A549 (cell line): ENCODE results near the gene CEP112. TPM values are rescaled to one million over a fixed set of nuclear protein-coding genes. Genes with fewer than 3 reads are reported as not detected.

Experiments
- ATAC-seq, 2 experiments: fragments of 200-7000 bp in 1 of 2; fragments of >200 bp in 1 of 2; cut with Nextera tagmentation in 1 of 2; cut with Tn5 transposase in 1 of 2; 3 replicates each; pipeline versions ENCODE4 v1.8.0 to v1.9.1; 2018 to 2020; ENCODE audit warnings: mild to moderate bottlenecking in 1 of 2, moderate library complexity in 1 of 2
- CTCF ChIA-PET: fragments of 300-600 bp; sonication (Branson Sonifier 250); formaldehyde crosslinking; extraction: SDS; loops from one replicate; lab custom pipeline; 2021; ENCODE audit warnings: antibody characterized with exemption, inconsistent platforms; lab: Yijun Ruan, JAX
- POLR2A ChIA-PET: fragments of 350-600 bp; formaldehyde crosslinking; extraction: SDS; loops from one replicate; lab custom pipeline; 2021; ENCODE audit warnings: antibody characterized with exemption, inconsistent platforms; lab: Yijun Ruan, JAX
- DNase-seq, 2 experiments: peaks; one replicate each; pipeline versions ENCODE4 v3.0.0 to v3.0.0-alpha.2; 2011 to 2016; ENCODE audit warnings: low read depth in 1 of 2, low spot score in 1 of 2
- FAIRE-seq: peaks from 2 replicates; lab custom pipeline; 2011; peaks lifted over from hg19 to GRCh38; lab: Jason Lieb, UNC
- H3K27ac ChIP-seq, 2 experiments: fragments of >200 bp; sonication (Bioruptor Twin); formaldehyde crosslinking; 3 replicates each; pipeline ENCODE4 v1.5.1; 2016 to 2017
- H3K4me1 ChIP-seq: fragments of >200 bp; sonication (Bioruptor Twin); formaldehyde crosslinking; 3 replicates; pipeline ENCODE4 v1.6.1; 2016
- H3K4me2 ChIP-seq: fragments of >200 bp; sonication (Bioruptor Twin); formaldehyde crosslinking; 3 replicates; pipeline ENCODE4 v1.6.1; 2016
- H3K4me3 ChIP-seq: fragments of >200 bp; sonication (Bioruptor Twin); formaldehyde crosslinking; 3 replicates; pipeline ENCODE4 v1.5.1; 2016
- H3K9me3 ChIP-seq: fragments of >200 bp; sonication (Bioruptor Twin); formaldehyde crosslinking; 3 replicates; pipeline ENCODE4 v1.6.1; 2016
- CHD4 ChIP-seq: fragments of 200-600 bp; sonication (generic); IDR thresholded peaks from 2 replicates; pipeline ENCODE4 v1.6.1; 2016; ENCODE audit warnings: antibody characterized with exemption, mild to moderate bottlenecking, borderline replicate concordance
- E2F6 ChIP-seq: IDR thresholded peaks from 2 replicates; pipeline ENCODE4 v1.6.1; 2012; ENCODE audit warnings: low read depth, borderline replicate concordance
- EHF ChIP-seq: fragments of 250-450 bp; sonication (Bioruptor Pico); IDR thresholded peaks from 2 replicates; pipeline ENCODE4 v1.5.0; 2020; ENCODE audit warnings: mild to moderate bottlenecking
- GATA3 ChIP-seq: IDR thresholded peaks from 2 replicates; pipeline ENCODE4 v1.6.1; 2012; ENCODE audit warnings: borderline replicate concordance
- HDAC2 ChIP-seq: fragments of 200-600 bp; sonication (generic); IDR thresholded peaks from 2 replicates; pipeline ENCODE4 v1.6.1; 2016
- JUN ChIP-seq, 2 experiments: fragments of >200 bp; sonication (Bioruptor Twin); formaldehyde crosslinking; IDR thresholded peaks; 2 replicates in 1 of 2; 3 replicates in 1 of 2; pipeline ENCODE4 v1.6.1; 2016 to 2017
- JUNB ChIP-seq: fragments of >200 bp; sonication (Bioruptor Twin); formaldehyde crosslinking; IDR thresholded peaks from 2 replicates; pipeline ENCODE4 v1.6.1; 2016
- KDM1A ChIP-seq: fragments of 200-600 bp; sonication (generic); IDR thresholded peaks from 2 replicates; pipeline ENCODE4 v1.6.1; 2016; ENCODE audit warnings: low read depth, mild to moderate bottlenecking
- MAFK ChIP-seq: fragments of 450-650 bp; IDR thresholded peaks from 2 replicates; pipeline ENCODE4 v1.6.1; 2014; ENCODE audit not compliant: partially characterized antibody
- MAZ ChIP-seq: fragments of 150-350 bp; IDR thresholded peaks from 2 replicates; pipeline ENCODE4 v1.6.1; 2014; ENCODE audit warnings: antibody characterized with exemption, low read depth, low read length, borderline replicate concordance
- NFE2L2 ChIP-seq: fragments of 150-350 bp; conservative IDR thresholded peaks from 2 replicates; pipeline ENCODE4 v1.6.1; 2014; ENCODE audit warnings: low read length
- NPAS2 ChIP-seq: fragments of 250-450 bp; sonication (Bioruptor Pico); IDR thresholded peaks from 2 replicates; pipeline ENCODE4 v1.8.0; 2022; ENCODE audit warnings: mild to moderate bottlenecking, moderate library complexity, borderline replicate concordance
- RFX5 ChIP-seq: fragments of 450-650 bp; IDR thresholded peaks from 2 replicates; pipeline ENCODE4 v1.7.1; 2014; ENCODE audit warnings: antibody characterized with exemption, mild to moderate bottlenecking, moderate library complexity
- SREBF2 ChIP-seq: fragments of 450-650 bp; IDR thresholded peaks from 2 replicates; pipeline ENCODE4 v1.6.1; 2014; ENCODE audit warnings: mild to moderate bottlenecking, moderate library complexity
- TFCP2L1 ChIP-seq: fragments of 250-450 bp; sonication (Bioruptor Pico); IDR thresholded peaks from 2 replicates; pipeline ENCODE4 v1.5.0; 2021; ENCODE audit warnings: mild to moderate bottlenecking
- USF2 ChIP-seq: fragments of 450-650 bp; IDR thresholded peaks from 2 replicates; pipeline ENCODE4 v1.6.1; 2014; ENCODE audit warnings: antibody characterized with exemption
- WGBS: methylation state at CpG from one replicate; pipeline ENCODE4 v1.1.6; 2017; ENCODE audit errors: missing lambda C conversion rate; 5-methylcytosine and 5-hydroxymethylcytosine counted together
- polyA plus RNA-seq, 4 experiments: library from polyadenylated mRNA; depleted of rRNA in 3 of 4; stranded (reverse); fragments of >200 nt; fragmentation: RNase III in 1 of 4; extraction: RNeasy Plus Mini Kit Qiagen cat#74134 plus additional on column Dnase treatment in 1 of 4; gene quantifications; 2 replicates in 3 of 4; 3 replicates in 1 of 4; pipeline ENCODE4 v1.2.3, GENCODE V29; 2011 to 2017
- TF ChIP-seq, protein P1 (sequence below): IDR thresholded peaks from 2 replicates; pipeline ENCODE4 v1.6.1; 2012
- TF ChIP-seq, protein P2 (sequence below): fragments of 250-450 bp; sonication (Bioruptor Pico); IDR thresholded peaks from 2 replicates; pipeline ENCODE4 v1.5.0; 2021; ENCODE audit warnings: mild to moderate bottlenecking, moderate library complexity, borderline replicate concordance
- TF ChIP-seq, protein P3 (sequence below): fragments of >200 bp; sonication (Bioruptor Twin); formaldehyde crosslinking; IDR thresholded peaks from 3 replicates; pipeline ENCODE4 v1.6.1; 2016
- TF ChIP-seq, protein P4 (sequence below): fragments of 200-600 bp; sonication (generic); IDR thresholded peaks from 2 replicates; pipeline ENCODE4 v1.6.1; 2016; ENCODE audit warnings: antibody characterized with exemption, mild to moderate bottlenecking, moderate library complexity

Gene CEP112
- polyA plus RNA-seq, 2 of the 4 experiments (the other 2 are of a cell fraction), result 9.6 to 15.2 TPM

DNA sequence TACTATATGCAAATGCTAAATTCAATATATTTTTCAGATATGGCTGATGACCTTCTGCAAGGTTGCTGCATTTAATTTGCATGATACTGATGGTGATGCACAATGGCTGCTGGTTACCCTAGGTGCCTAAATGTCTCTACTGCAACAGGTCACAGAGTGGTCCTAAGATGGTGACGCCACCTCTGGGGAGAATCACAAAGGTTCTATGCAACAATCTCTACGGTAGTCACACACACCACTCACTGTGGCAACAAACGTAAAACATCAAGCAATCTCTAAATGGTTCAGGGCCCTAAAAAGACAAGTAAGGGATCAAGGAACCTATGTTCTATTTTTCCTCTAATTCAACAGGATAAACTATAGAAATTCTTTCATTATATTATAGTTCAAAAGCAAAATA lies 293.3 kb downstream of the CEP112 start:
- CTCF ChIA-PET, result no interaction called here
- ATAC-seq (no peak), DNase-seq (no peak), FAIRE-seq (peak; percentile 7)
- Histone ChIP-seq H3K9me3 (no peaks in the 10 kb centered on the region), H3K4me3 (no peak overlapping the region), H3K27ac (no peak overlapping the region), H3K4me1 (no peaks in the 10 kb centered on the region), H3K4me2 (no peak overlapping the region)
- POLR2A ChIA-PET, result no interaction called here
- TF ChIP-seq CHD4, result no peak
- TF ChIP-seq E2F6, result no peak
- TF ChIP-seq, protein P1, sequence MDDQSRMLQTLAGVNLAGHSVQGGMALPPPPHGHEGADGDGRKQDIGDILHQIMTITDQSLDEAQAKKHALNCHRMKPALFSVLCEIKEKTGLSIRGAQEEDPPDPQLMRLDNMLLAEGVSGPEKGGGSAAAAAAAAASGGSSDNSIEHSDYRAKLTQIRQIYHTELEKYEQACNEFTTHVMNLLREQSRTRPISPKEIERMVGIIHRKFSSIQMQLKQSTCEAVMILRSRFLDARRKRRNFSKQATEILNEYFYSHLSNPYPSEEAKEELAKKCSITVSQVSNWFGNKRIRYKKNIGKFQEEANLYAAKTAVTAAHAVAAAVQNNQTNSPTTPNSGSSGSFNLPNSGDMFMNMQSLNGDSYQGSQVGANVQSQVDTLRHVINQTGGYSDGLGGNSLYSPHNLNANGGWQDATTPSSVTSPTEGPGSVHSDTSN, result no peak
- no peak for TF ChIP-seq SREBF2
- TF ChIP-seq JUNB, result no peak
- no peak for TF ChIP-seq EHF (CRISPR knock-in tag)
- TF ChIP-seq GATA3, result no peak
- TF ChIP-seq NFE2L2, result no peak
- no peak for TF ChIP-seq MAFK
- TF ChIP-seq, protein P2, sequence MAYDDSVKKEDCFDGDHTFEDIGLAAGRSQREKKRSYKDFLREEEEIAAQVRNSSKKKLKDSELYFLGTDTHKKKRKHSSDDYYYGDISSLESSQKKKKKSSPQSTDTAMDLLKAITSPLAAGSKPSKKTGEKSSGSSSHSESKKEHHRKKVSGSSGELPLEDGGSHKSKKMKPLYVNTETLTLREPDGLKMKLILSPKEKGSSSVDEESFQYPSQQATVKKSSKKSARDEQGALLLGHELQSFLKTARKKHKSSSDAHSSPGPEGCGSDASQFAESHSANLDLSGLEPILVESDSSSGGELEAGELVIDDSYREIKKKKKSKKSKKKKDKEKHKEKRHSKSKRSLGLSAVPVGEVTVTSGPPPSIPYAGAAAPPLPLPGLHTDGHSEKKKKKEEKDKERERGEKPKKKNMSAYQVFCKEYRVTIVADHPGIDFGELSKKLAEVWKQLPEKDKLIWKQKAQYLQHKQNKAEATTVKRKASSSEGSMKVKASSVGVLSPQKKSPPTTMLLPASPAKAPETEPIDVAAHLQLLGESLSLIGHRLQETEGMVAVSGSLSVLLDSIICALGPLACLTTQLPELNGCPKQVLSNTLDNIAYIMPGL (CRISPR knock-in tag), result no peak
- TF ChIP-seq TFCP2L1 (CRISPR knock-in tag), result no peak
- no peak for TF ChIP-seq JUN (IDR thresholded peaks at IDR 0.05)
- no peak for TF ChIP-seq KDM1A
- TF ChIP-seq HDAC2, result no peak
- no peak for TF ChIP-seq NPAS2 (CRISPR knock-in tag)
- TF ChIP-seq RFX5, result no peak
- TF ChIP-seq, protein P3, sequence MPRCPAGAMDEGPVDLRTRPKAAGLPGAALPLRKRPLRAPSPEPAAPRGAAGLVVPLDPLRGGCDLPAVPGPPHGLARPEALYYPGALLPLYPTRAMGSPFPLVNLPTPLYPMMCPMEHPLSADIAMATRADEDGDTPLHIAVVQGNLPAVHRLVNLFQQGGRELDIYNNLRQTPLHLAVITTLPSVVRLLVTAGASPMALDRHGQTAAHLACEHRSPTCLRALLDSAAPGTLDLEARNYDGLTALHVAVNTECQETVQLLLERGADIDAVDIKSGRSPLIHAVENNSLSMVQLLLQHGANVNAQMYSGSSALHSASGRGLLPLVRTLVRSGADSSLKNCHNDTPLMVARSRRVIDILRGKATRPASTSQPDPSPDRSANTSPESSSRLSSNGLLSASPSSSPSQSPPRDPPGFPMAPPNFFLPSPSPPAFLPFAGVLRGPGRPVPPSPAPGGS, result no peak
- TF ChIP-seq, protein P4, sequence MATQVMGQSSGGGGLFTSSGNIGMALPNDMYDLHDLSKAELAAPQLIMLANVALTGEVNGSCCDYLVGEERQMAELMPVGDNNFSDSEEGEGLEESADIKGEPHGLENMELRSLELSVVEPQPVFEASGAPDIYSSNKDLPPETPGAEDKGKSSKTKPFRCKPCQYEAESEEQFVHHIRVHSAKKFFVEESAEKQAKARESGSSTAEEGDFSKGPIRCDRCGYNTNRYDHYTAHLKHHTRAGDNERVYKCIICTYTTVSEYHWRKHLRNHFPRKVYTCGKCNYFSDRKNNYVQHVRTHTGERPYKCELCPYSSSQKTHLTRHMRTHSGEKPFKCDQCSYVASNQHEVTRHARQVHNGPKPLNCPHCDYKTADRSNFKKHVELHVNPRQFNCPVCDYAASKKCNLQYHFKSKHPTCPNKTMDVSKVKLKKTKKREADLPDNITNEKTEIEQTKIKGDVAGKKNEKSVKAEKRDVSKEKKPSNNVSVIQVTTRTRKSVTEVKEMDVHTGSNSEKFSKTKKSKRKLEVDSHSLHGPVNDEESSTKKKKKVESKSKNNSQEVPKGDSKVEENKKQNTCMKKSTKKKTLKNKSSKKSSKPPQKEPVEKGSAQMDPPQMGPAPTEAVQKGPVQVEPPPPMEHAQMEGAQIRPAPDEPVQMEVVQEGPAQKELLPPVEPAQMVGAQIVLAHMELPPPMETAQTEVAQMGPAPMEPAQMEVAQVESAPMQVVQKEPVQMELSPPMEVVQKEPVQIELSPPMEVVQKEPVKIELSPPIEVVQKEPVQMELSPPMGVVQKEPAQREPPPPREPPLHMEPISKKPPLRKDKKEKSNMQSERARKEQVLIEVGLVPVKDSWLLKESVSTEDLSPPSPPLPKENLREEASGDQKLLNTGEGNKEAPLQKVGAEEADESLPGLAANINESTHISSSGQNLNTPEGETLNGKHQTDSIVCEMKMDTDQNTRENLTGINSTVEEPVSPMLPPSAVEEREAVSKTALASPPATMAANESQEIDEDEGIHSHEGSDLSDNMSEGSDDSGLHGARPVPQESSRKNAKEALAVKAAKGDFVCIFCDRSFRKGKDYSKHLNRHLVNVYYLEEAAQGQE, result no peak
- no peak for TF ChIP-seq MAZ
- TF ChIP-seq USF2, result no peak
- 90% methylated on average over 3 of the region's 3 CpGs for WGBS
